Measurements from ENCODE around the gene IQCE. TPM values are rescaled to one million over a fixed set of nuclear protein-coding genes. Genes with fewer than 3 reads are reported as not detected.

Gene IQCE
- total RNA-seq, 1 donor from 2014 or later, result 11.1 TPM

GRCh38 chr7:2611401-2611800 lies 52.6 kb downstream of the IQCE start:
- H3K4me3 Mint-ChIP-seq, result no peak overlapping the region
- intact Hi-C loops (cut with micrococcal nuclease), result no loop called here
- no peaks in the 10 kb centered on the region for H3K36me3 Mint-ChIP-seq (ENCODE audit: low read depth)
- DNase-seq (ENCODE audit: low spot score), result no peak
- no peaks in the 10 kb centered on the region for H3K9me3 Mint-ChIP-seq
- H3K27me3 Mint-ChIP-seq (ENCODE audit: insufficient read depth), result no peaks in the 10 kb centered on the region
- peaks cover 13% of the 10 kb centered on the region for H3K4me1 Mint-ChIP-seq (ENCODE audit: low read depth)
- H3K27ac Mint-ChIP-seq, result no peak overlapping the region

- intact Hi-C loops (cut with micrococcal nuclease), result no loop called here
- Mint-ChIP-seq H3K27ac (no peak overlapping the region), H3K27me3 (ENCODE audit: insufficient read depth) (no peaks in the 10 kb centered on the region), H3K9me3 (no peaks in the 10 kb centered on the region), H3K36me3 (ENCODE audit: low read depth) (no peaks in the 10 kb centered on the region), H3K4me3 (no peak overlapping the region), H3K4me1 (ENCODE audit: low read depth) (peaks cover 13% of the 10 kb centered on the region)
- no peak for DNase-seq (ENCODE audit: low spot score)
Measured at GRCh38 chr7:2611922-2612321, 53.1 kb downstream of the IQCE start.

GRCh38 chr7:2612445-2613097 lies 53.8 kb downstream of the IQCE start:
- Mint-ChIP-seq H3K4me3 (no peak overlapping the region), H3K27me3 (ENCODE audit: insufficient read depth) (no peaks in the 10 kb centered on the region), H3K36me3 (ENCODE audit: low read depth) (no peaks in the 10 kb centered on the region), H3K9me3 (no peaks in the 10 kb centered on the region), H3K27ac (no peak overlapping the region), H3K4me1 (ENCODE audit: low read depth) (peaks cover 12% of the 10 kb centered on the region)
- no peak for DNase-seq (ENCODE audit: low spot score)
- intact Hi-C loops (cut with micrococcal nuclease), result no loop called here

DNA sequence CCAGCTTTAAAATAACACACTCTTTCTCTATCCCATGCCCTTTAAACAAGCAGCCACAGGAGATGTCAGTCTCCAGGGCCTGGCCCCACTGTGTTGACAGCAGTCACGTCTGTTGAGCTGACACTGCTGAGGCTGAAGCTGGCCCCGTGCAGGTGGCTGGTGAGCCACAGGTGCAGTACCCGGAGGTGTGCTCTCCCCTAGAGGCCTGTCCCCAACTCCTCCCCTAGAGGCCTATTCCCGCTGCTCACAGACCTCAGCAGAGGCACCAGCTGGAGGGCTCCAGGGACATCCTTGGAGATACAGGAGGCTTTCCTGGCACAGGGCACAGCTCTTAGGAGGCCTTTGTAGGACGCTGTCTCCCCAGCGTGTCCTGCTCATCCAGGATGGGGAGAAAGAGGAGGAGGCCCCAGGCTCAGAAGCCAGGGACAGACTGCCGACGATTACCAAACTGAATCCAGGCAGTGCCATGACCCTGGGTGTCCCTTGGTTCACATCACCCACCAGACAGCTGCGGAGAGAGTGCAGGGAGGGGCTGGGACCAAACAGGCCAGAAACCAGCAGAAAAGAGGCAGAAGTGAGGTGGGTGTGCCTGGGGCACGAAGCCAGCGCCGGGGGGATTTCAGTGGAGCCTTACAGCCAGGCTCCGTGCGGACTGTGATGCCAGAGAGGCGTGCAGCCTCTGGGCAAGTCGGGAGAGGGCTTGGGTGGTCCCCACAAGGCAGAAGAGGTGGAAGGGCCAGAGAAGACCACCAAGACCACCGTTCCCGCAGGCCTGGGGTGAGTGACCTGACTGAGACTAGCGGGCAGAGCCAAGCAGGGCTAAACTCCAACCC lies 54.5 kb downstream of the IQCE start:
- intact Hi-C loops (cut with micrococcal nuclease), result no loop called here
- Mint-ChIP-seq H3K27me3 (ENCODE audit: insufficient read depth) (no peaks in the 10 kb centered on the region), H3K4me1 (ENCODE audit: low read depth) (peaks cover 8% of the 10 kb centered on the region), H3K27ac (no peak overlapping the region), H3K4me3 (no peak overlapping the region), H3K9me3 (no peaks in the 10 kb centered on the region), H3K36me3 (ENCODE audit: low read depth) (no peaks in the 10 kb centered on the region)
- no peak for DNase-seq (ENCODE audit: low spot score)

- Mint-ChIP-seq H3K4me3 (no peak overlapping the region), H3K27me3 (ENCODE audit: insufficient read depth) (no peaks in the 10 kb centered on the region), H3K4me1 (ENCODE audit: low read depth) (peaks cover 4% of the 10 kb centered on the region), H3K9me3 (no peaks in the 10 kb centered on the region), H3K36me3 (ENCODE audit: low read depth) (no peaks in the 10 kb centered on the region), H3K27ac (no peak overlapping the region)
- intact Hi-C loops (cut with micrococcal nuclease), result no loop called here
- no peak for DNase-seq (ENCODE audit: low spot score)
Measured at GRCh38 chr7:2613931-2614600, 55.3 kb downstream of the IQCE start.

GRCh38 chr7:2614631-2615330 lies 56.0 kb downstream of the IQCE start:
- no peaks in the 10 kb centered on the region for H3K36me3 Mint-ChIP-seq (ENCODE audit: low read depth)
- H3K27ac Mint-ChIP-seq, result peak overlapping the region; percentile 71
- H3K4me3 Mint-ChIP-seq, result no peak overlapping the region
- no peaks in the 10 kb centered on the region for H3K4me1 Mint-ChIP-seq (ENCODE audit: low read depth)
- no peaks in the 10 kb centered on the region for H3K27me3 Mint-ChIP-seq (ENCODE audit: insufficient read depth)
- no peaks in the 10 kb centered on the region for H3K9me3 Mint-ChIP-seq
- no peak for DNase-seq (ENCODE audit: low spot score)
- intact Hi-C loops (cut with micrococcal nuclease), result no loop called here

DNA sequence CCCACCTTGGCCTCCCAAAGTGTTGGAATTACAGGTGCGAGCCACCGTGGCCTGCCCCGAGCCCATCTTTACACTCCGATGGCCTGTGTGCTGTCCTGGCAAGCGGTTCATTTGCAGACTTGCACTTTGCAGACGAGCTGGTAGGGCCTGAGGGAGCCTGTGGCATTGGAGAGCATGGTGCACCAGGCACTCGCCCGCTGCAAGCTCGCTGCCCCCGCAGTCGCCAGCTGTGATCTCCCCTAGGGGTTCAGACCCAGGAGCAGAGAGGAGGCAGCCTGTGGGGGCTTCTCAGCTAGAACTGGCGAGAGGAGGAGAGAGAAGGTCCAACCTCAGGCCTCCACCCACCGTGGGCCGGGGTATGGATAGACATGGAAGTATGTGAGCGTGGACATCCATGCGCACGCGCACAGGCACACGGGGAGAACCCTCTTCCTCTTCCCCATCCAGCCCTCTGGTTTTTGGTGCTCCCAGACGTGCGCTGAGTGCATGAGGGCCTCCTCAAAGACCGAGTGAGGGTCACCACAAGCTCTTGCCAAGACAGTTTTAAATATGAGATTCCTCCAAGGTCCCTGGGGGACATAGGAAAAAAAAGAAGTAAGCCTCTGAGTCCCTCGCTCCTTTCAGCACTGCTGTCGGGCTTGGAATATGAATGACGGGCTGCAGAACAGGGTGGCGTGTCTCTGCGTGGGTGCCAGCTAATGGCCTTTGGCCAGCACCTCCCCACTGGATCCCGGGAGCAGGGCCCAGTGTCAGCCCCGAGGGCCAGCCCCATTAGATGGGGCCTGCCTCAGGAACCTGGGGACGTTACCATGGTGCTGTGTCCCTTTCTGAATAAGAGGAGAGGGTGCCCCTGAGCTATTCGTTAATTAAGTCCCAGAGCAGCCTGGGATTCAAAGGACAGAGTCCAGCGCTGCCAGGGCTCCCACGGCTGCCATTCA lies 57.9 kb downstream of the IQCE start:
- no peaks in the 10 kb centered on the region for H3K4me1 Mint-ChIP-seq (ENCODE audit: low read depth)
- no peaks in the 10 kb centered on the region for H3K9me3 Mint-ChIP-seq
- no peak overlapping the region for H3K27ac Mint-ChIP-seq
- no peak overlapping the region for H3K4me3 Mint-ChIP-seq
- no peaks in the 10 kb centered on the region for H3K36me3 Mint-ChIP-seq (ENCODE audit: low read depth)
- no peaks in the 10 kb centered on the region for H3K27me3 Mint-ChIP-seq (ENCODE audit: insufficient read depth)
- DNase-seq (ENCODE audit: low spot score), result no peak
- intact Hi-C loops (cut with micrococcal nuclease), result no loop called here

- no peak overlapping the region for H3K27ac Mint-ChIP-seq
- H3K27me3 Mint-ChIP-seq (ENCODE audit: insufficient read depth), result no peaks in the 10 kb centered on the region
- no peaks in the 10 kb centered on the region for H3K4me1 Mint-ChIP-seq (ENCODE audit: low read depth)
- DNase-seq (ENCODE audit: low spot score), result no peak
- H3K36me3 Mint-ChIP-seq (ENCODE audit: low read depth), result no peaks in the 10 kb centered on the region
- no peaks in the 10 kb centered on the region for H3K9me3 Mint-ChIP-seq
- H3K4me3 Mint-ChIP-seq, result no peak overlapping the region
- intact Hi-C loops (cut with micrococcal nuclease), result no loop called here
Measured at GRCh38 chr7:2617325-2617905, 58.6 kb downstream of the IQCE start.

GRCh38 chr7:2619116-2619515 lies 60.3 kb downstream of the IQCE start:
- DNase-seq (ENCODE audit: low spot score), result no peak
- H3K36me3 Mint-ChIP-seq (ENCODE audit: low read depth), result no peaks in the 10 kb centered on the region
- intact Hi-C loops (cut with micrococcal nuclease), result no loop called here
- no peak overlapping the region for H3K4me3 Mint-ChIP-seq
- H3K9me3 Mint-ChIP-seq, result no peaks in the 10 kb centered on the region
- H3K27me3 Mint-ChIP-seq (ENCODE audit: insufficient read depth), result no peaks in the 10 kb centered on the region
- H3K4me1 Mint-ChIP-seq (ENCODE audit: low read depth), result no peaks in the 10 kb centered on the region
- no peak overlapping the region for H3K27ac Mint-ChIP-seq

GRCh38 chr7:2621061-2621828 lies 62.5 kb downstream of the IQCE start:
- Mint-ChIP-seq H3K36me3 (ENCODE audit: low read depth) (no peaks in the 10 kb centered on the region), H3K4me1 (ENCODE audit: low read depth) (no peaks in the 10 kb centered on the region), H3K9me3 (no peaks in the 10 kb centered on the region), H3K4me3 (no peak overlapping the region), H3K27me3 (ENCODE audit: insufficient read depth) (peaks cover 2% of the 10 kb centered on the region), H3K27ac (no peak overlapping the region)
- intact Hi-C loops (cut with micrococcal nuclease), result no loop called here
- DNase-seq (ENCODE audit: low spot score), result no peak

- no peak for DNase-seq (ENCODE audit: low spot score)
- H3K4me1 Mint-ChIP-seq (ENCODE audit: low read depth), result no peaks in the 10 kb centered on the region
- H3K27ac Mint-ChIP-seq, result no peak overlapping the region
- no peak overlapping the region for H3K4me3 Mint-ChIP-seq
- intact Hi-C loops (cut with micrococcal nuclease), result no loop called here
- H3K27me3 Mint-ChIP-seq (ENCODE audit: insufficient read depth), result peaks cover 4% of the 10 kb centered on the region
- H3K9me3 Mint-ChIP-seq, result no peaks in the 10 kb centered on the region
- no peaks in the 10 kb centered on the region for H3K36me3 Mint-ChIP-seq (ENCODE audit: low read depth)
Measured at GRCh38 chr7:2621948-2622640, 63.3 kb downstream of the IQCE start.
